Ovary (tissue), 3 donors: ENCODE measurements around the gene OCA2.

Experiments used
- POLR2A ChIP-seq: fragments of 450-650 bp; IDR thresholded peaks from one replicate; pipeline ENCODE4 v1.6.1; 2017; ENCODE audit warnings: antibody characterized with exemption, mild to moderate bottlenecking, moderate library complexity
- TF ChIP-seq, protein P1 (sequence below), 3 donors: fragments of 450-650 bp in 2 of 3; fragments of 200-600 bp in 1 of 3; IDR thresholded peaks; one replicate each; pipeline versions ENCODE4 v1.5.1 to v1.8.0; 2016 to 2022; ENCODE audit warnings: antibody characterized with exemption in 3 of 3, mild to moderate bottlenecking in 1 of 3
- donor health status: DM: no; HTN: no; CAD: no.

DNA sequence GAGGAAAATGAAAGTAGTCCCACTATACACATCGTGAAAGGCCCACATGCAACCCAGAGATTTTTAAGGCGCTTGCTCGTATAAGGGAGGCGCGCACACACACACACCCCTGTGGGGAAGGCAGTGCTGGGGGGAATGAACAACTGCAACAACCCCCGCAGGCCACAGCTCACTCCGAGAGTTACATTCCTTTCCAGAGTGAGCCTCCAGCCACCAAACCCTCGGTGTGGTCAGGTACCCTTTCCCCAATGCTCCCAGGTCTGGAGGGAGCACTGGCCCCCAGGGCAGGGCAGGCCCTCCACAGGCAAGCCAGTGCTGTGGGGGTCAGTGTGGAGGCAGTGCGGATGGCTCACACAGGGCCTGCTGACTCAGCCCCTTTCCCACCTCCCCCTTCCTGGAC lies 115.6 kb downstream of the OCA2 start:
- TF ChIP-seq, protein P1, sequence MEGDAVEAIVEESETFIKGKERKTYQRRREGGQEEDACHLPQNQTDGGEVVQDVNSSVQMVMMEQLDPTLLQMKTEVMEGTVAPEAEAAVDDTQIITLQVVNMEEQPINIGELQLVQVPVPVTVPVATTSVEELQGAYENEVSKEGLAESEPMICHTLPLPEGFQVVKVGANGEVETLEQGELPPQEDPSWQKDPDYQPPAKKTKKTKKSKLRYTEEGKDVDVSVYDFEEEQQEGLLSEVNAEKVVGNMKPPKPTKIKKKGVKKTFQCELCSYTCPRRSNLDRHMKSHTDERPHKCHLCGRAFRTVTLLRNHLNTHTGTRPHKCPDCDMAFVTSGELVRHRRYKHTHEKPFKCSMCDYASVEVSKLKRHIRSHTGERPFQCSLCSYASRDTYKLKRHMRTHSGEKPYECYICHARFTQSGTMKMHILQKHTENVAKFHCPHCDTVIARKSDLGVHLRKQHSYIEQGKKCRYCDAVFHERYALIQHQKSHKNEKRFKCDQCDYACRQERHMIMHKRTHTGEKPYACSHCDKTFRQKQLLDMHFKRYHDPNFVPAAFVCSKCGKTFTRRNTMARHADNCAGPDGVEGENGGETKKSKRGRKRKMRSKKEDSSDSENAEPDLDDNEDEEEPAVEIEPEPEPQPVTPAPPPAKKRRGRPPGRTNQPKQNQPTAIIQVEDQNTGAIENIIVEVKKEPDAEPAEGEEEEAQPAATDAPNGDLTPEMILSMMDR (IDR thresholded peaks at IDR 0.05): no peak
- TF ChIP-seq POLR2A: no peak
